ENCODE data around the gene ENTPD3.

DNA sequence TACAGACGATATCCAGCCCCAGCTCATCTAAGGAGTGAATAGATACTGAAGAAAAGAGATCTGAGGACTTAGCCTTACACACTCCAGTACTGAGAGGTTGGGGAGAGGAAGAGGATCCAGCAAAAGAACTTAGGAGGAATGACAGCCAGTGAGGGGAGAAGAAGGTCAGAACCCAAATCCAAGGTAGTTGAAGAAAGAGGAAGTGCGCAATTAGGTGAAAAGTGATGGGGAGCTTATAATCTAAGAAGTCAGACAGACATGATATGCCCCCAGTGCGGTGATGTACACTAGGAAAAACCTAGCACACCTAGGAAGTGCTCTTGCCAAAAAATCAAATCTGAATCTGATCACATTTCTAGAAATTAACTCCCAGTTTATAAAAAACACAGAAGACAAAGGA lies 20.6 kb downstream of the ENTPD3 start:
- TF ChIP-seq, protein P1, sequence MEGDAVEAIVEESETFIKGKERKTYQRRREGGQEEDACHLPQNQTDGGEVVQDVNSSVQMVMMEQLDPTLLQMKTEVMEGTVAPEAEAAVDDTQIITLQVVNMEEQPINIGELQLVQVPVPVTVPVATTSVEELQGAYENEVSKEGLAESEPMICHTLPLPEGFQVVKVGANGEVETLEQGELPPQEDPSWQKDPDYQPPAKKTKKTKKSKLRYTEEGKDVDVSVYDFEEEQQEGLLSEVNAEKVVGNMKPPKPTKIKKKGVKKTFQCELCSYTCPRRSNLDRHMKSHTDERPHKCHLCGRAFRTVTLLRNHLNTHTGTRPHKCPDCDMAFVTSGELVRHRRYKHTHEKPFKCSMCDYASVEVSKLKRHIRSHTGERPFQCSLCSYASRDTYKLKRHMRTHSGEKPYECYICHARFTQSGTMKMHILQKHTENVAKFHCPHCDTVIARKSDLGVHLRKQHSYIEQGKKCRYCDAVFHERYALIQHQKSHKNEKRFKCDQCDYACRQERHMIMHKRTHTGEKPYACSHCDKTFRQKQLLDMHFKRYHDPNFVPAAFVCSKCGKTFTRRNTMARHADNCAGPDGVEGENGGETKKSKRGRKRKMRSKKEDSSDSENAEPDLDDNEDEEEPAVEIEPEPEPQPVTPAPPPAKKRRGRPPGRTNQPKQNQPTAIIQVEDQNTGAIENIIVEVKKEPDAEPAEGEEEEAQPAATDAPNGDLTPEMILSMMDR (conservative IDR thresholded peaks at IDR 0.05 in 1 of 2, IDR thresholded peaks at IDR 0.05 in 1 of 2; ENCODE audit: extremely low read depth in 1 of 2, insufficient read depth in 1 of 2, low read depth in 1 of 2, low read length in 2 of 2) = no peak
- TF ChIP-seq EZH2 (IDR thresholded peaks at IDR 0.05; ENCODE audit: borderline replicate concordance, low read length) = no peak
